Fibroblast of upper back skin (primary cell): ENCODE results near the gene SCFD1.
A peak's percentile ranks its signal among the peaks of the same experiment; 100 is the strongest.
"Not testable (repeated sequence)": the region's sequence is repeated elsewhere in the genome, so short reads cannot be mapped to it uniquely, and the experiment has no call there.

Experiments
- DNase-seq: peaks from one replicate; pipeline ENCODE4 v3.0.0-alpha.2; 2013

SCFD1 gene

DNA sequence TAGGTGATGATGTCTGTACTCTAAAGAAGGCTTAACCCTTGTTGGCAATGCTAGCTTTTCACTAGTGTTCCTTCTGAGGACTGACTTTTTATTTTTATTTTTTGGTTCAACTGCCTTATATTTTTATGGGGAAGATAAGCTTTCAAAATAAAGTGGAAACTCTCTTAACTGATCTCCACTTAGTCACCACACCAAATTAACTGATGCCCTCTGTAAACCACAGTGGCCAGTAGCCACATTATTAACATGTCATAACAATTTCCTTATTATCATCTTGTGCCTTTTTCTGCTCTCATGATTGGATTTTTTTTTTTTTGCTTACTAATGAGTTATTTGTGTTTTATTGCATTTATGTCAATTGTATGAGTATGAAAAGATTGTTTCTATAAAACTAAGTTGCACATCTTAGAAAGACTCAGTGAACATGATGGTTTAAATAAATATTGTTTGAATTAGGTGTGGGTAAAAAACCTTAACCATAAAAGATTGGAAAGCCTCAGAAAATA lies 56.9 kb downstream of the SCFD1 start:
- DNase-seq = no peak

DNA sequence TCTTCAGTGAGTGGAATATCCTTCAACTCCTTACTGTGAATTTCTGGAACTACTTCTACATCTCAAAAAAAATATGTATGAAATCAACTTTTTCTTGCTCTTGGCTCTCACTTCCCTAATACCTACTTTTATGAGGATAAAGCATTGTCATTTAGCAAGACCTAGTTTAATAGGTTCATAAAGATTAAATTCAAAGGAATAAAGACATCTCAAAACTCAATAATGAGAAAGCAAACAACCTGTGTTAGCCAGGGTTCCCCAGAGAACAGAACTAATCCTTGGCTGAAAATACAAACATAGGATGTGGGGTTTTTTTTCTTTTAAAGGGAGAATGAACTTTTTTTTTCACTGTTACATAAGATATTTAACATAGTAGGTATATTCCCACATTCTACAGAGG lies 57.9 kb downstream of the SCFD1 start:
- no peak for DNase-seq

DNA sequence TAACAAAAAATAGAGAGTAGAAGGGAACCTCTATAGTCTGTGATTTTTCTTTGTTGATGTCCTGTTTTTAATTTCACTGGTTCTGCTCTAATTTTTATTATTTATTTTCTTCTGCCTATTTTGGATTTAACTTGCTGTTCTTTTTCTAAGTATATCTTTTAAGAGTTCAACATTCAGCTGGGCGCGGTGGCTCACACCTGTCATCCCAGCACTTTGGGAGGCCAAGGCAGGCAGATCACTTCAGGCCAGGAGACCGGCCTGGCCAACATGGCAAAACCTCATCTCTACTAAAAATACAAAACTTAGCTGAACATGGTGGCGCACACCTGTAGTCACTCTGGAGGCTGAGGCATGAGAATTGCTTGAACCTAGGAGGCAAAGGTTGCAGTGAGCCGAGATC lies 58.7 kb downstream of the SCFD1 start:
- not testable (repeated sequence) for DNase-seq

DNA sequence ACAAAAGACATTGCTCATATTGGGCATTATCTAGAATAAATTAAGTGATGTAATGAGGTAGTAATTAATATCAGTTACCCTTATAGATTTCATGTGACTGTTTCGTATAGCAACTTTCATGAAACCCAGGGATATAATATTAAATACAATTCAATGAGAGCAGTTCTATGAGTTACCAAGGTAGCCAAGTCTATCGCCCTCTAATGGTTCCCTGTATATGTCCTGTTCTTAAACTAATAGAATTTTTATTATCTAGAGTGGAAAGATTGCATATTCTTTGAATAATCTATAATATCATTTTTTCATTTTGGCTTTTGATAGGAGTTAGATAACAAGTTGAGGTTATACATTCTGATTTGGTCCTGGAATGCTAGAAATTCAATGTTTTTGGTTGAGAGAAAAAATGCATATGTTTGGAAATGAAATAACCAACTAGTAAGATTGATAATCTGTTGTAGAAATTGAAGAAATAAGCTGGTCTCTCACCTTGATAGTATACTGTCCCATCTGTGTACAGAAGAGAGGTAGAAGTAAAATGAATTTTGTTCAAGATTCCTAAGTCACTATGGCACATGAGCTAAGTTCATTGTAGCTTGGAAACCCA lies 59.7 kb downstream of the SCFD1 start:
- DNase-seq = no peak

DNA sequence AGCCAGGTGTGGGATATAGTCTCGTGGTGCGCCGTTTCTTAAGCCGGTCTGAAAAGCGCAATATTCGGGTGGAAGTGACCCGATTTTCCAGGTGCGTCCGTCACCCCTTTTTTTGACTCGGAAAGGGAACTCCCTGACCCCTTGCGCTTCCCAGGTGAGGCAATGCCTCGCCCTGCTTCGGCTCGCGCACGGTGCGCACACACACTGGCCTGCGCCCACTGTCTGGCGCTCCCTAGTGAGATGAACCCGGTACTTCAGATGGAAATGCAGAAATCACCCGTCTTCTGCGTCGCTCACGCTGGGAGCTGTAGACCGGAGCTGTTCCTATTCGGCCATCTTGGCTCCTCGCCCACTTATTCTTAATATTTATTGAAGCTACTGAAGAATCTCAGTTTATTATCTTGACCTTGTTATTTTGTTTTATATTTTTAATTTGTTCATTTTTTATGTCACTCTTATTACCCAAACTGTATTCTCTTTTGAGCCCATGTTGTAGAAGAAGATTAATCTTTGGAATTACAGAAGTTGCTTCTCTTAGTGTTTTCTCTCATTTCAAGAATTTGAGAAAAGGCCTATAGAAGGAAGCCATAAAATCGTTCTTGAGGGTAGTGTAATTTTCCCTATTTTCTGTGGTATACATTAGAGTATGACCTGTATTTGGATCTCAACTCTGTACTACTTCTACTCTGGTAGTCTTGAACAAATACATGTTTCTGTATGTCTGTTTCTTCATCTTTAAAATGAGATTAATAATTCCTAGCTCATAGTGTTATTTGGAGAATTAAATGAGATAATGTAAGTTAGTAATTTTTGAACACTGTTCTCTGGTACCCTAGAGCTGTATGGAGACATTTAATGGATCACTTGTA lies 68.6 kb downstream of the SCFD1 start:
- DNase-seq = not testable (repeated sequence)

DNA sequence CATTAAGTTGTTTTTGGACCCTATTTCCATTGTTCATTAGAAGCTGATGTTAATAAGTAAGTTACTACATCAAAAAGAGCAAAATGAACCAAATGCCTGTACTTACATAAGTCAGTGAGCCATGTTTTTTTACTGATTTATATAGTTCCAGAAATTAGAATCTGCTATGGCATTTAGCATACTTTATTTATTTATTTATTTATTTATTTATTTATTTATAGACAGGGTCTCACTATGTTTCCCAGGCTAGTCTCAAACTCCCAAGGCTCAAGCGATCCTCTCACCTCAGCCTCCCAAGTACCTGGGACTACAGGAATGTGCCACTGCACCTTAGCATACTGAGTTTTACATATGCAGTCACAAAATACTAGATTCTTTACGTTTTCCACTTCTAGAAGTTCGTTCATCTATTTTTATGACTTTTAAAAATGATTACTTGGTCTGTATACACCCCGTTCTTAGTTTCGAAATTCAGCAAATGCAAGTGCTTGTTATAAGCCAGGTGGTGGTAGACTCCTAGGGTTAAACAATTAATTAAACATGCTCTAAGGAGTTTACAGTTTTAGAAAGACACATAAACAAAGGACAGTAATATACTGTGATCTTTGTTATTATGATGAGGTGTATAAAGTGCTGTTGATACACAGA lies 69.8 kb downstream of the SCFD1 start:
- DNase-seq = no peak

DNA sequence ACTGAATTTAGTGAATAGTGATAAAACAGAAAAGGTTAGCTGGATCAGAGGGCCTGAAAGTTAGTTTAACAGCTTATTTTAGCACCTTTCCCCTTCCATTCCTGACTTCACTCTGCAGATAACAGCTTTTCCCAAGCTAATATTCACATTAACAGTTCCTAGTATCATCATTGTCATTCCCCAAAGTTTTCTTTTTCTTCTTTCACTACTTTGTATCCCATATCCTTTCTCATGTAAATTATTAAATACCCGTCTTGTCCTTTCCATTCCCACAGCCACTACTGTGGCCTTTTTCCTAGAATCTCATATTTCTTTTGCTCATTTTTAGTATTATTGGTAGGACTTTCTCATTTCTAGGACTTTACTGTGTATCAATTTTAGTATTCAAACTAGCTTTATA lies 70.5 kb downstream of the SCFD1 start:
- no peak for DNase-seq

DNA sequence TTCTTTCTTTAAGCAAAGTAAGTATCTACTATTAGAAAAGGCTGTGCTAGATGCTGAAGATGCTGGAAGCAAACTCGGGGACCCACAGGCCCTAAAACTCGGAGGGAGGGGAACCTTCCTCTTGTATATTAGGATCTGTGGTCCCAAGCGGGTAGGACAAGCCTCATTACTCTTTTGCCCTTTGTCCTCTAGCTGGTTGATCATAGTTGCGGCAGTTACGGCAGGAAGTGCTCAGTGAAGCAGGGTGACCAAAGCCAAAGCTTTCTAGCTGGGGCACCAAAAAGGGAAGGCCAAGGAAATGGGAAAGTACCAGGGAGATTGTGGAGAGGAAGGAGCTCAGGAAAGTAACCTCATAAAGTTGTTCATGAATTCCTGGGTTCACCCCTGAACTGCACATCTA lies 76.3 kb downstream of the SCFD1 start:
- DNase-seq = no peak

DNA sequence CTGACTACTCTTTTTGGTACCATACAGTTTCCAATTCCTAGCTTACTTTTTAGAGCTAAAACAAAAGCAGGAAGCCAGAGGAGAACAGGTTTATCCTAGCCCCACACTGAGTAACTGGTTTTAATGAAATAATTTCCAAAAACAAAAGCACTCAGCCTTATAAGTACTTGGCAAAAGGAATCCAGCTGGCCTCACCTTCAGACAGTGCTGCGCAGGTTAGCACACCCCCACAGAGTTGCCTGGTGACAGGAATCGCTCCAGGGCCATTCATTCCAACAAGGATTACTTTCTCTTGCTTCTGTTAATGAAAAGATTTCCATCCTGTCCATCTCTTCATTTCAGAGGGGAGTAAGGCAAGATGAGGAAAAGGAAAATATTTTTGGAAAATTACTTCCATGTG lies 84.6 kb downstream of the SCFD1 start:
- no peak for DNase-seq

DNA sequence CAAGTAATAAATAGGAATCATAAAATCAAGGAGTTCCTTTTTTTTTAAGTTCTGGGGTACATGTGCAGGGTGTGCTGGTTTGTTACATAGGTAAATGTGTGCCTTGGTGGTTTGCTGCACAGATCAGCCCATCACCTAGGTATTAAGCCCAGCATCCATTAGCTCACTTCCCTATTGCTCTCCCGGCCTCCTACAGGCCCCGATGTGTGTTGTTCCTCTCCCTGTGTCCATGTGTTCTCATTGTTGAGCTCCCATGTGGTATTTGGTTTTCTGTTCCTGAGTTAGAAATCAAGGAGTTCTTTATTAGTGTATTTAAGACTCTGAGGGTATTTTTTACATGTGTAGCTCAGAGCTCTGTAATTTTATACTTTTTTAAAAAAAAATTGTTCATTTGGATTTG lies 86.0 kb downstream of the SCFD1 start:
- DNase-seq = no peak

DNA sequence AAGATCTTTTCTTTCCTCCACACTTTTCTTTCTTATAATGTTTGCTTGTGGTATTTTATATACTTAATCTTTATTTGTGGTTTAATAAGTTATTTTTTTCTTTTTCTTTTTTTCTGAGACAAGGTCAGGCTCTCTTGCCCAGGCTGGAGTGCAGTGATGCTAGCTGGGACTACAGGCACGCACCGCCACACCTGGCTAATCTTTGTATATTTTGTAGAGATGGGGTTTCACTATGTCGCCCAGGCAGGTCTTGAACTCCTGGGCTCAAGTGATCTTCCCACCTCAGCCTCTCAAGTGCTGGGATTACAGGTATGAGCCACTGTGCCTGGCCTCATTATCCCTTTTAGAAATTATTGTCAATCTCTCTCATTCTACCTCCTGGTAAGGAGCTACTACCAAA lies 87.1 kb downstream of the SCFD1 start:
- no peak for DNase-seq

DNA sequence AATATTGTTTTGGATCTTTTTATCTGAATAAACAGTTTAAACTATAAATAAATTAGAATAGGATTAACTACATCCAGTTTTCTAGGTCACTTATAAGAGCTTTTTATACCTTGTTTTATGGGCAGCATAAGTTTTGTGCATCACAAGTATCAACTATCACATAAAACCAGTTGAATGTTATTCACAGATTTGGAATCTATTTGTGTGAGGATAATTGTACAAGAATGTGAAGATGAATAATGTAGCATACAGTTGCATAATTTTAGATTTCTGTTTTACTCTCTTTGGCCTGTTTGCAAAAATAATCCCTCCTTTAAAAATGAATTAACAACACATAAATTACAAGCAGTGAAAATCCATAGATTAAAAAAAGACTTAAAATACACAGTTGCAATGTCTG lies 88.8 kb downstream of the SCFD1 start:
- DNase-seq = peak; percentile 22

DNA sequence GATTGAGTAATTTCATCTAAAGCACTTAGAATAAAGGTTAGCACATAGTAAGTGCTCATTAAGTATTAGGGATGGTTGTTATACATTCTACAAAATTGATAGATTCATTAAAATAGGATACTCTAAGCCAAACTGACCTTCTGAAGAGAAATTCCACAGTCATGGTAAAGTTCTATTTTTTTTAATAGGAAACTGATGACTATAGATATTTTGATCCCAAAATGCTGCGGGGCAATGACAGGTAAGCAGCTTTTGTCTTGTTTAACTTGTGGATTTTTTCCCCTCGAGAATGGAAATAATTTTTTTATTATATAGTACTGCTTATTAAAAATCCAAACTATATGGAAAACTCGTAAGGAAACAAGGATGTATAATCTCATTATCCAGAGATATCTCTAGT lies 97.0 kb downstream of the SCFD1 start:
- no peak for DNase-seq

DNA sequence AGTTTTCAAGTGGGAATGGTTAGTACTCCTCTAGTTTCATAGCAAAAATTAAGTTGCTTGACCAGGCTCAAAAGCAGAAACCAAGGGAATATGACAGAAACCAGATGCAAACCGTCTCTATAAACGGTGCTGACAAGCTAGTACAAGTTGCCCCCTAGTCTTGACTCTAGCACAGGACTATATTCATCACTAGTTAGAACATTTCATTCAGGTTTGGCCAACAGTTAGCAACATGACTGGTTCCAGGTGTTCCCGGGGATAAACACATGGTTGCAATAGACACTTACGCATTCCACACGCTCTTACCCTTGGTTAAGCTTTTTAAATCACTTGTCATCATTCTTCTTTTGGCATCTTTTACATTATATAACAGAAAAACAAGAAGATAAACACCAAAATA lies 103.6 kb downstream of the SCFD1 start:
- peak; percentile 6 for DNase-seq

DNA sequence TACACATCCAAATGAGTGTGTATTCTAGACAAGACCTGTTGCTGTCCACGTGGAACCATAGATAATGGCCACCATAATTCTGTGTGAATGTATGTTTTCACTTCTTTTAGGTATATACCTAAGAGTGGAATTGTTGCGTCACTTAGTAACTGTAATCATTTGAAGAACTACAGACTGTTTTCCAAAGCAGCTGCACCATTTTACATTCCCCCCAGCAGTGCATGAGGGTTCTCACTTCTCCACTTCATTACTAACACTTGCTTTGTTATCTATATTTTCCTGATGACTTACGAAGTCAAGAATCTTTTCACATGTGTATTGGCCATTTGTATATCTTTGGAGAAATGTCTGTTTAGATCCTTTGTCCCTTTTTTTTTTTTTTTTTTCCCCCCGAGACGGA lies 106.4 kb downstream of the SCFD1 start:
- DNase-seq = no peak

DNA sequence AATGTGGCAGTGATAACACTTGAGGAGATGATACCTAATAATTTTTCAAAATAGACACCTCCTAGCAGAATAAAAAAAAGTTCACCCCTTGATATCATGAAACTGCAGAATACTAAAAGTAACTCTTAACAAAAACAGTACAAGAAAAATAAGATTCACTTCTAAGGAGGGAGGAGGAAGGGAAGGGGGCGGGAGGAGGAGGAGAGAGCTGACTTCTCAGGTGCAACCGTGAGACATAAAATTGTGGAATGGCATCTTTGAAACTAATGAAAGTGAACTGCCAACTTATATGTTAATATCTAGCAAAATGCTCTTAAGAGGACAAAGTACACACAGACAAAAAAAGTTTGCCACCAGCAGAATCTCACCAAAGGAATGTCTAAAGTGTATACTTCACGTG lies 115.8 kb downstream of the SCFD1 start:
- no peak for DNase-seq

DNA sequence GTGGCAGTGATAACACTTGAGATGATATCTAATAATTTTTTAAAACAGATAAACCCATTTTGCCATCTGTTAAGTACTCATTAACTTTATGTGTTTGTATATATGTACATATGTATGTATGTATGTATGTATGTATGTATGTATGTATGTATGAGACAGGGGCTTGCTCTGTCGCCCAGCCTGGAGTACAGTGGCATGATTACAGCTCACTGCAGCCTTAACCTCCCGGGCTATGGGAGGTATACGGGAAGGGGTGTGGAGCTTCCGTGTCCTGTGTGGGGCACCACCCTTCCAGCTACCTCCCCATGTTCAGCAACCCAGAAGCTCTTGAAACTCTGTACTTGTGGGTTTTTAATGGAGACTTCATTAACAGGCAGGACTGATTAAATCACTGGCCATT lies 116.9 kb downstream of the SCFD1 start:
- no peak for DNase-seq

DNA sequence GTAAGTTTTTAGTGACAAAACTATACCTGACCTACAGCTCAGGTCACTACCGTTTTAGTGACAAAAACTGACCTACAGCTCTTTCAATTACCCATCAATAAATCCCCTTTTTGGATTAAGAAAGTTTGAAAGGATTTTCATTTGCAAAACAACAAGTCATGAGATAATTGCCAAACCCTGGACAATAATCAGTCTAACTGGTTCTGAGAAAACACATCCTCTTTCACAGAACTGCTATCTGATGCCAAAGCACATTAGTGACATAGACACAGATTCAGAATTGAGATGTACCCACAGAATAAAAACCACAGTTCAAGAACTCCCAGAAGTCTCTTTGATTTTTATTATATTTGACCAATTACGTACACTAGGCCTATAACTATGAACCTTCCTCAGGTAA lies 126.2 kb downstream of the SCFD1 start:
- no peak for DNase-seq

DNA sequence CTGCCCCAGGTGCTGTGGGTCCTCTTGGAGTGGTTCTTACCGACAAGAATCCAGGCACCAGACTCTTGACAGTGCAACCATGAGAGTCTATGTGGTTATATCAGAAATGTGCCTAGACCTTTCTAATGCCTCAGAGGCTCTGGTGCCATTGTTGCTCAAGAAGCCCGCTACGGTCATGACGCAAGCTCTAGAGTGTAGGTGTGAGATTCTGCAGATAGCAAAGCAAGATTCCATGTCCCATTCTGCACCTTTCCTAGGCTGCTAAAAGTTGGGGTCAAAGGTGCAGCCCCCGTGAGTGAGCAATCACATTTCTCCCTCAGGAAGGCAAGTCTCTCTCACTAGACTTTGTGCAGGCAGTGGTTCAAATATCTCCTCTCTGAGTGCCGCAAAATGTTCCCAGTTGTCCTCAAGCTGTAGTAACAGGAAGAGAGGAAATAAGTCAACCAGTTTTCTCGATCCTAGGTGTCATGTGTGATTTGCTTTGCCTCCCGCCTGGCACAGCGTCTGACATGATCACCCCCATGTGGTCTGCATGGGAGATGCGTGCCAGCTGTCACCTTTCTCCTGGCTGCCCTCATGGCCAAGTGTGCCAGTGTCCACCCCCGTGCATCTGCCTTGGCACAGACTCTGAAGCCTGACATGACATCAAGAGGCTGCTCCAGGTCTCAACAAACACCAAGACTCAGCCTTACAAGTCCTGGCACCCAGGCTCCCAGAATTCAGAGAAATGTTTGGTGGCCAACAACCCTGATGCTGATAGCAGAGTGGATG lies 129.7 kb downstream of the SCFD1 start:
- no peak for DNase-seq

DNA sequence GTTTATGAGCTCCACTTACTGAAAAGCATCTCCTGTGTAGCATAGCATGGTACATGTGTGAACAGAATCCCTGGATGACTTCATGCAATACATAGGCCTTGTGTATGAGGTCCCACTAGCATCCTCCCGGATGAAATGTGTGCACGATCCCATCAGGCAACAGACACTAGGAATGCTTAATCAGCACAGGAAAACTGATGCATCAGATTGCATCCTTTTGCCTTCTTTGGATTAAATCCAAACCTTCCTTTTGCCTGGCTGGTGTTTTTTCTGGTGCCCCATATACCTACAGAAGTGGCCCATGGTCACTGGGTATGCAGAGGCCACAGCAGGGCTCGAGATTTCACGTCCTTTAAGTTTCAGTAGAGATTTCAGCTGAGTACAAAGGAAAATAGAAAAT lies 131.3 kb downstream of the SCFD1 start:
- no peak for DNase-seq

DNA sequence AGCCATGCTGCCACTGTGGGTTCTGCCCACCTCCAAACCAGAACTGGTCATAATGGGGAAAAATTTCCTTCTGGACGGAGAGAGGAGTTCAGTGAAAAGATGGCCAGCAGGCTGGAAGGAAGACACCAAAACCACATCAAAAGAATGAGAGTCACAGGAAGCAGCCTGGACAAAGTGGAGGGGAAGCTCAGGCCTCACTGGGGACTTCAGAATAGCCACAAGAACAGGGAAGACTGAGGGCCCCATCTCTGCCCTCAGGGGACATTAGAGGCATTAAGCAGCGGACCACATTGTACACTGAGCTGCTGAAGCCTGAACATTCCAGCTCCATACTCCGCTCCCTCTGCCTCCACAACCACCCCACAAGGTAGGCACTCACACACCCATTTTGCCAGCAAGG lies 132.7 kb downstream of the SCFD1 start:
- DNase-seq = no peak

DNA sequence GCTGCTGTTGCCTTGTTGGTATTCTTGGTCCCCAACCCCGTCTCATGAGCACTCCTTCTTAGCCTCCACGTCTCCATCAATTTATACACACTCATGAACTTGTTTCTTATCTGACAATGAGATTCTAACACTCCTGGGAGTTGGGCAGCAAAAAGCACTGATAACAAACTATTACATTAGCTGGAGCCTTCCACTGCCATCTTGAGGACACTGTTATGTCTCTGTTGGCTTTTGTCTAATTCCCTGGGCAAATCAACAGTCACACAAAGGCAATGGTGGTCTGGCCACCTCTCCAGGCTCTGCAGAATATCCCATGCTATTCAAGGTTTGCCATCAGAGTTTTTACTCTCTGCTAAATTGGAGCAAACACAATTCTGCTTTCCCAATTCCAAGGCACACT lies 134.5 kb downstream of the SCFD1 start:
- no peak for DNase-seq

DNA sequence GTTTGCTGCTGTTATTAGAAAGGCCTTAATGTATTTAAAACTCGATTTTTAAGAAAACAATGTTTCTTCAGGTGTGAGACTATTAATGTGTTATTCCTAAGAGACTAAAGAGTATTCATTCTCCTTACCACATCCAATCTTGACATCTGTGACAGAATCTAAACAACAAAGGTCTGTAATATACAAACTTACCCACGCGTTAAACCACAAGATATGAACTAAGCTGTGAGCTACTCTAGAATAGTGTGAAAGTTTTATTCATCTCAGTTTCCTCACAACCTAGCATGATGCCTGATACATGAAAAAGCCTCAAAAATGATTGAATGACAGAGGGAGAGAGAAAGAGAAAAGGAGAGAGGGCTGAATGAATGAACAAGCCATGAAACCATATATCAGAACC lies 135.0 kb downstream of the SCFD1 start:
- no peak for DNase-seq
